ENCODE measurements around the gene CRACDL. TPM values are rescaled to one million over a fixed set of nuclear protein-coding genes. Genes with fewer than 3 reads are reported as not detected.

CRACDL gene
- total and polyA plus RNA-seq, 9 donors = 1.4 to 3.3 (median 2.4) TPM

GRCh38 chr2:98926601-98927000 lies 9.4 kb downstream of the CRACDL start:
- no peak for DNase-seq
- H3K36me3 ChIP-seq (ENCODE audit: control insufficient read depth, insufficient read depth, low read length) = no peaks in the 10 kb centered on the region
- H3K9me3 ChIP-seq (replicated peaks; ENCODE audit: control insufficient read depth, low read depth, low read length) = no peaks in the 10 kb centered on the region
- H3K27ac ChIP-seq (ENCODE audit: low read length) = no peak overlapping the region
- no peak overlapping the region for H3K4me3 ChIP-seq (ENCODE audit: low read length)
- no peaks in the 10 kb centered on the region for H3K4me1 ChIP-seq (ENCODE audit: control insufficient read depth, insufficient read depth, low read length)
- WGBS (ENCODE audit: insufficient coverage) = 70% methylated on average over 2 of the region's 12 CpGs
- peaks cover 6% of the 10 kb centered on the region for H3K27me3 ChIP-seq (ENCODE audit: control insufficient read depth, insufficient read depth, low read length)

DNA sequence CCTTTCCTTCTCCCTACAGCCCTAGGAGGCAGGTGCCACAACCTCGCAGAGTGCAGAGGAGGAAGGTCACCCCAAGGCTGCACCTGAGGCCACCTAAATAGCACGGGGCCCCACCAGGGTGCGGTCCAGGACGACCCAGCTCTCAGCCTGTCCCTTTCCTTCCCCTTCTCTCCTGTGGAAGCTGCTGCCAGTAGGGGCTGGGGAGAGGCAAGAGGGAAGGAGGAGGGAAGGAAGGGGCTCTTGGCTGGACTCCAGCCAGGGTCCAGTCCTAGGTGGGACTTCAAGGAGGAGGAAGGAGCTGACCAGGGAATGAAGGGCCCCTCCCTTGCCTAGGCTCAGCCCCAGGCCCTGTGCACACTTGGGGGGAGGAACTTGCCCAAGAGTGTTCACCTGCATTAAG lies 11.1 kb downstream of the CRACDL start:
- 83% methylated on average over 1 of the region's 4 CpGs for WGBS (ENCODE audit: insufficient coverage)
- DNase-seq = no peak
- H3K27me3 ChIP-seq (ENCODE audit: control insufficient read depth, insufficient read depth, low read length) = peaks cover 6% of the 10 kb centered on the region
- no peaks in the 10 kb centered on the region for H3K4me1 ChIP-seq (ENCODE audit: control insufficient read depth, insufficient read depth, low read length)
- H3K27ac ChIP-seq (ENCODE audit: low read length) = no peak overlapping the region
- H3K36me3 ChIP-seq (ENCODE audit: control insufficient read depth, insufficient read depth, low read length) = no peaks in the 10 kb centered on the region
- no peaks in the 10 kb centered on the region for H3K9me3 ChIP-seq (replicated peaks; ENCODE audit: control insufficient read depth, low read depth, low read length)
- no peak overlapping the region for H3K4me3 ChIP-seq (ENCODE audit: low read length)

DNA sequence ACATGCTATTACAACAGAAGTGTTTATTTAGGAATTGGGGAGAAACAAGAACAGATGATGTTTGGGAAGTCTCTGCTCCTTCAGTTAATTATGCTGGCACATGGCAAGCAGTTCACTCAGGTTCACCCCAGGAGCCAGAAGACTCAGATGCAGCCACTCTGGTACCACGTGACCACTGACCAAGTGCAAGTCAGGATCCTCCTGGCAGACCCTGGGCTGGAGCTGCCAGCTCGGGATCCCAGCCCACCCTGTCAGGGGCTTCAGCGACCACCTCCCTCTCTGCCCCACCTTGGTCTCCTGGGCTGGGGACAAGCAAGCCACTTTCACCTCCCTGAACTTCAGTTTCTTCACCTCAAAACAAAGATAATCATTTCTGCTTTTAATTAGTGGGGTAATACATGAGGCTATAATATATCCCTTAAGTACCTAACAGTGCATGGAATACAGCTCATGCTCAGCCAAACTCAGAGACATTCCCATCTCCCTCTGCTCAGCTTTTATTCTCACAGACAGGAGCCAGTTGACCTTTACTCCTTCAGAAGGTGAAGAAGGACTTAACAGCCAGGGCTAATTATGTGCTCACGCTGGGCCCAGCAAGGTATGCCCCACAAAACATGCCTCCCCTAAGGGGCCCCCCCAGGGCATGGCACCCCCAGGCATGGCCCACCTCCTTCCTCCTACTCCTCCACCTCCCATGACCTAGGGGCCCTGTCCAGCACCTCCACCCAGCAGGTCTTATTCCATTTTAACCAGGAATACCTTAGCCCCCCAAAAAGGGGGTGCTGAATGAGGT lies 11.8 kb downstream of the CRACDL start:
- 58% methylated on average over 3 of the region's 4 CpGs for WGBS (ENCODE audit: insufficient coverage)
- no peak for DNase-seq
- peaks cover 6% of the 10 kb centered on the region for H3K27me3 ChIP-seq (ENCODE audit: control insufficient read depth, insufficient read depth, low read length)

GRCh38 chr2:98923244-98923940 lies 12.6 kb downstream of the CRACDL start:
- WGBS (ENCODE audit: insufficient coverage) = no CpG with 5 or more reads among the region's 1 CpG
- H3K27ac ChIP-seq (ENCODE audit: low read length) = no peak overlapping the region
- no peaks in the 10 kb centered on the region for H3K9me3 ChIP-seq (replicated peaks; ENCODE audit: control insufficient read depth, low read depth, low read length)
- H3K27me3 ChIP-seq (ENCODE audit: control insufficient read depth, insufficient read depth, low read length) = peaks cover 4% of the 10 kb centered on the region
- no peaks in the 10 kb centered on the region for H3K36me3 ChIP-seq (ENCODE audit: control insufficient read depth, insufficient read depth, low read length)
- DNase-seq = no peak
- H3K4me3 ChIP-seq (ENCODE audit: low read length) = no peak overlapping the region
- no peaks in the 10 kb centered on the region for H3K4me1 ChIP-seq (ENCODE audit: control insufficient read depth, insufficient read depth, low read length)

More for the DNA sequence above, 11.8 kb downstream of the CRACDL start:
- H3K9me3 ChIP-seq (replicated peaks; ENCODE audit: control insufficient read depth, low read depth, low read length) = no peaks in the 10 kb centered on the region
- no peaks in the 10 kb centered on the region for H3K36me3 ChIP-seq (ENCODE audit: control insufficient read depth, insufficient read depth, low read length)
- H3K4me1 ChIP-seq (ENCODE audit: control insufficient read depth, insufficient read depth, low read length) = no peaks in the 10 kb centered on the region
- H3K4me3 ChIP-seq (ENCODE audit: low read length) = no peak overlapping the region
- H3K27ac ChIP-seq (ENCODE audit: low read length) = no peak overlapping the region

- no peaks in the 10 kb centered on the region for H3K9me3 ChIP-seq (replicated peaks; ENCODE audit: control insufficient read depth, low read depth, low read length)
- no peak overlapping the region for H3K4me3 ChIP-seq (ENCODE audit: low read length)
- DNase-seq = no peak
- H3K27me3 ChIP-seq (ENCODE audit: control insufficient read depth, insufficient read depth, low read length) = peaks cover 4% of the 10 kb centered on the region
- peaks cover 7% of the 10 kb centered on the region for H3K4me1 ChIP-seq (ENCODE audit: control insufficient read depth, insufficient read depth, low read length)
- 90% methylated on average over 6 of the region's 9 CpGs for WGBS (ENCODE audit: insufficient coverage)
- no peak overlapping the region for H3K27ac ChIP-seq (ENCODE audit: low read length)
- no peaks in the 10 kb centered on the region for H3K36me3 ChIP-seq (ENCODE audit: control insufficient read depth, insufficient read depth, low read length)
Measured at GRCh38 chr2:98921062-98921461, 15.0 kb downstream of the CRACDL start.

GRCh38 chr2:98917031-98917471 lies 19.0 kb downstream of the CRACDL start:
- DNase-seq = peak; percentile 51
- Histone ChIP-seq H3K27ac (ENCODE audit: low read length) (no peak overlapping the region), H3K27me3 (ENCODE audit: control insufficient read depth, insufficient read depth, low read length) (peaks cover 8% of the 10 kb centered on the region), H3K4me1 (ENCODE audit: control insufficient read depth, insufficient read depth, low read length) (peaks cover 33% of the 10 kb centered on the region), H3K36me3 (ENCODE audit: control insufficient read depth, insufficient read depth, low read length) (no peaks in the 10 kb centered on the region), H3K4me3 (ENCODE audit: low read length) (no peak overlapping the region), H3K9me3 (replicated peaks; ENCODE audit: control insufficient read depth, low read depth, low read length) (no peaks in the 10 kb centered on the region)
- WGBS (ENCODE audit: insufficient coverage) = 17% methylated on average over 3 of the region's 4 CpGs

GRCh38 chr2:98915751-98916358 lies 20.2 kb downstream of the CRACDL start:
- 82% methylated on average over 8 of the region's 9 CpGs for WGBS (ENCODE audit: insufficient coverage)
- H3K27me3 ChIP-seq (ENCODE audit: control insufficient read depth, insufficient read depth, low read length) = peaks cover 8% of the 10 kb centered on the region
- H3K9me3 ChIP-seq (replicated peaks; ENCODE audit: control insufficient read depth, low read depth, low read length) = no peaks in the 10 kb centered on the region
- no peaks in the 10 kb centered on the region for H3K36me3 ChIP-seq (ENCODE audit: control insufficient read depth, insufficient read depth, low read length)
- no peak overlapping the region for H3K27ac ChIP-seq (ENCODE audit: low read length)
- peaks cover 43% of the 10 kb centered on the region for H3K4me1 ChIP-seq (ENCODE audit: control insufficient read depth, insufficient read depth, low read length)
- DNase-seq = no peak
- no peak overlapping the region for H3K4me3 ChIP-seq (ENCODE audit: low read length)

GRCh38 chr2:98914713-98915580 lies 21.1 kb downstream of the CRACDL start:
- no peak overlapping the region for H3K27ac ChIP-seq (ENCODE audit: low read length)
- WGBS (ENCODE audit: insufficient coverage) = 60% methylated on average over 8 of the region's 10 CpGs

DNA sequence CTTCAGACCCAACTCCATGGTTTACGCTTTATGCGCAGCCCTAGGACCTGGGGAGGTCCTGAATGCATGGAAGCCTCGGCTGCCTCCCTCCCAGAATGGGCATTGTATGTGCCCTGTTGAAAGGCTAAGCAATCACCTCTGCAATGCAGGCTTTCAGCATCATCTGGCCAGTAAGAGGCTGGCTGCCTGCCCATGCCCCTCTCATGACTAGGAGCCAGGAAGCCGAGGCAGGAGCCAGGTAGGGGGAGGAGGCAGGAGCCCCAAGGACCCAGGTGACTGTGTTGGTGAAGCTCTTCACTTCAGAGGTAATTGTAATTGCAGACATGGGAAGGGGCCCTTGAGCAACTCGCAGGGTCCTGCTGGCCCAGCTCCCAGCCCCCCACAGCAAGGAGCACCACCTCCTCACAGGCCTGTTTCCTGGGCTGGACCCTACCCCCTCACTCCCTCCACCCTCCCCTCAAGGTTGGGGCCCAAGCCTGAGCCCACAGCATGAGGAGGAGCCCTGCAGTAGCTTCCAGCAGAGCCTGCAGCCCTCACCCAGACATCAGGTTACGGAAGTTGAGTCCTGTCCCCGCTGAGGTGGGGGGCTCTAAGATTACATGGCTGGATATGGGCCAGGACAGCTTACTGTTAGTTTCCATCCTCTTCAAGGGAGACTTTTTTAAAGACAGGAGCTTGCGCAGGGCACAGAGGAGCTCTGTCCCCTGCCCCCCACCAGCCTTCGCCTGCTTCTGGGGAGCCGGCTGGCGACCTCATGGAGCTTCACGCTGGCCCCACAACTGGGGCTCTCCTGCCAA lies 21.9 kb downstream of the CRACDL start:
- Histone ChIP-seq H3K9me3 (replicated peaks; ENCODE audit: control insufficient read depth, low read depth, low read length) (no peaks in the 10 kb centered on the region), H3K27me3 (ENCODE audit: control insufficient read depth, insufficient read depth, low read length) (peaks cover 8% of the 10 kb centered on the region), H3K4me1 (ENCODE audit: control insufficient read depth, insufficient read depth, low read length) (peaks cover 57% of the 10 kb centered on the region), H3K27ac (ENCODE audit: low read length) (no peak overlapping the region), H3K4me3 (ENCODE audit: low read length) (no peak overlapping the region), H3K36me3 (ENCODE audit: control insufficient read depth, insufficient read depth, low read length) (no peaks in the 10 kb centered on the region)
- no peak for DNase-seq
- WGBS (ENCODE audit: insufficient coverage) = 68% methylated on average over 7 of the region's 12 CpGs

More at GRCh38 chr2:98914713-98915580, 21.1 kb downstream of the CRACDL start:
- Histone ChIP-seq H3K4me1 (ENCODE audit: control insufficient read depth, insufficient read depth, low read length) (peaks cover 48% of the 10 kb centered on the region), H3K9me3 (replicated peaks; ENCODE audit: control insufficient read depth, low read depth, low read length) (no peaks in the 10 kb centered on the region), H3K36me3 (ENCODE audit: control insufficient read depth, insufficient read depth, low read length) (no peaks in the 10 kb centered on the region), H3K4me3 (ENCODE audit: low read length) (no peak overlapping the region), H3K27me3 (ENCODE audit: control insufficient read depth, insufficient read depth, low read length) (peaks cover 8% of the 10 kb centered on the region)
- no peak for DNase-seq

Data from muscle of leg (tissue), 11 donors.